ENCODE measurements around the gene NSUN3. TPM values are rescaled to one million over a fixed set of nuclear protein-coding genes. Genes with fewer than 3 reads are reported as not detected.

Gene NSUN3
- total and polyA plus RNA-seq, 10 of the 15 experiments (the other 5 are each of a cell fraction or from before 2014, with no cell fraction given): 9.1 to 20.3 (median 11.7) TPM

DNA sequence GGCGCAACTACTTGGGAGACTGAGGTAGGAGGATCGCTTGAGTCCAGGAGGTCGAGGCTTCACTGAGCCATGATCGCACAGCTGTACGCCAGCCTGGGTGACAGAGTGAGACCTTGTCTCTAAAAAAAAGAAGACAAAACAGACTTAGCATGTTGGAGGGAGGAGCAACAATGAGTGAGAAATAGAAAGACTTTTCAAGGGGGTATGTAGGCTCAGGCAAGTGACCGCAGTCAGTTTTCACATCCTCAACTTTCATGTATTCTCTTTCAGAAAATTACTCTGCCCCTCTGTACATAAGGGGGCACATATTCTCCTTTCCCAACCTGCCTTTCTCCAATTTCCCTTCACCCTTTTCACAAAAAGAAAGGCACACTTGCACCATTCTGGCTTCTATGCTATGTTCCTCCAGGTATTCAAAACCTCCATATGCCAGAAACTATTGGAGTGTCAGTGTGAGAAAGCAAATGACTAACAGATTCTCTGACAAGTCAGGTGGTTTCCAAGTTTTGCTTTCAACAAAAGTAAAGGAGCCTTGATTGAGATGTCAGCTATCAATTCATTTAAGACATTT is 7.6 kb downstream of the NSUN3 start (continued):
- no peak for TF ChIP-seq STAT3 (IDR thresholded peaks at IDR 0.05; ENCODE audit: low read depth, low read length)
- no peak for TF ChIP-seq SP1 (IDR thresholded peaks at IDR 0.05; ENCODE audit: low read depth, low read length)
- TF ChIP-seq POU2F2 (IDR thresholded peaks at IDR 0.05; ENCODE audit: borderline replicate concordance, low read depth, low read length): no peak
- TF ChIP-seq, protein P1, sequence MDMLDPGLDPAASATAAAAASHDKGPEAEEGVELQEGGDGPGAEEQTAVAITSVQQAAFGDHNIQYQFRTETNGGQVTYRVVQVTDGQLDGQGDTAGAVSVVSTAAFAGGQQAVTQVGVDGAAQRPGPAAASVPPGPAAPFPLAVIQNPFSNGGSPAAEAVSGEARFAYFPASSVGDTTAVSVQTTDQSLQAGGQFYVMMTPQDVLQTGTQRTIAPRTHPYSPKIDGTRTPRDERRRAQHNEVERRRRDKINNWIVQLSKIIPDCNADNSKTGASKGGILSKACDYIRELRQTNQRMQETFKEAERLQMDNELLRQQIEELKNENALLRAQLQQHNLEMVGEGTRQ (IDR thresholded peaks at IDR 0.05; ENCODE audit: borderline replicate concordance, low read depth, low read length): no peak
- TF ChIP-seq DPF2 (IDR thresholded peaks at IDR 0.05): peak; percentile 95
- no peak for TF ChIP-seq HDGF (IDR thresholded peaks at IDR 0.05)
- no peak for TF ChIP-seq ZNF622 (IDR thresholded peaks at IDR 0.05)
- TF ChIP-seq RAD51 (IDR thresholded peaks at IDR 0.05): peak; percentile 76
- no peak for TF ChIP-seq SUPT20H (IDR thresholded peaks at IDR 0.05; ENCODE audit: borderline replicate concordance, control insufficient read depth, low read depth, low read length)
- no peak for TF ChIP-seq YBX1 (IDR thresholded peaks at IDR 0.05)
- TF ChIP-seq MXI1 (IDR thresholded peaks at IDR 0.05; ENCODE audit: low read depth, low read length): no peak
- no peak for TF ChIP-seq KLF5 (IDR thresholded peaks at IDR 0.05; ENCODE audit: partially characterized antibody)
- no peak for TF ChIP-seq SIN3A (IDR thresholded peaks at IDR 0.05; ENCODE audit: low read depth, low read length)
- no peak for TF ChIP-seq NFYB (IDR thresholded peaks at IDR 0.05; ENCODE audit: insufficient read depth, low read depth, low read length)
- no peak for TF ChIP-seq CBX3 (IDR thresholded peaks at IDR 0.05; ENCODE audit: borderline replicate concordance, low read depth)
- TF ChIP-seq CBFB (IDR thresholded peaks at IDR 0.05; ENCODE audit: low read depth): peak; percentile 65; the same call in 1 of the 2 replicates
- TF ChIP-seq BRCA1 (IDR thresholded peaks at IDR 0.05; ENCODE audit: low read depth, low read length): no peak
- TF ChIP-seq MYB (IDR thresholded peaks at IDR 0.05; ENCODE audit: borderline replicate concordance, low read depth, low read length): no peak
- TF ChIP-seq MEF2A (IDR thresholded peaks at IDR 0.05; ENCODE audit: insufficient read depth, low read depth, low read length): no peak
- peak in 1 of 2 experiments; percentile 71; a peak in 1 of 4 replicates for TF ChIP-seq EP300 (IDR thresholded peaks at IDR 0.05; ENCODE audit: borderline replicate concordance in 1 of 2, control insufficient read depth in 1 of 2, low read depth in 2 of 2, low read length in 2 of 2)
- no peak for TF ChIP-seq LARP7 (IDR thresholded peaks at IDR 0.05)
- no peak for TF ChIP-seq EZH2 (IDR thresholded peaks at IDR 0.05; ENCODE audit: borderline replicate concordance, control insufficient read depth, low read depth, low read length)
- peak; percentile 43; the same call in 1 of the 2 replicates for TF ChIP-seq PAX5 (IDR thresholded peaks at IDR 0.05; ENCODE audit: borderline replicate concordance, low read depth, low read length)
- TF ChIP-seq IKZF1 (conservative IDR thresholded peaks at IDR 0.05): peak; percentile 84
- TF ChIP-seq SPI1 (IDR thresholded peaks at IDR 0.05; ENCODE audit: borderline replicate concordance, insufficient read depth, low read depth, low read length): peak; percentile 80
- no peak for TF ChIP-seq RFX5 (IDR thresholded peaks at IDR 0.05; ENCODE audit: low read depth, low read length)
- no peak for TF ChIP-seq SUZ12 (IDR thresholded peaks at IDR 0.05; ENCODE audit: unreplicated experiment)
- peak; percentile 68 for TF ChIP-seq POLR2AphosphoS5 (IDR thresholded peaks at IDR 0.05; ENCODE audit: low read length)
- TF ChIP-seq, protein P2, sequence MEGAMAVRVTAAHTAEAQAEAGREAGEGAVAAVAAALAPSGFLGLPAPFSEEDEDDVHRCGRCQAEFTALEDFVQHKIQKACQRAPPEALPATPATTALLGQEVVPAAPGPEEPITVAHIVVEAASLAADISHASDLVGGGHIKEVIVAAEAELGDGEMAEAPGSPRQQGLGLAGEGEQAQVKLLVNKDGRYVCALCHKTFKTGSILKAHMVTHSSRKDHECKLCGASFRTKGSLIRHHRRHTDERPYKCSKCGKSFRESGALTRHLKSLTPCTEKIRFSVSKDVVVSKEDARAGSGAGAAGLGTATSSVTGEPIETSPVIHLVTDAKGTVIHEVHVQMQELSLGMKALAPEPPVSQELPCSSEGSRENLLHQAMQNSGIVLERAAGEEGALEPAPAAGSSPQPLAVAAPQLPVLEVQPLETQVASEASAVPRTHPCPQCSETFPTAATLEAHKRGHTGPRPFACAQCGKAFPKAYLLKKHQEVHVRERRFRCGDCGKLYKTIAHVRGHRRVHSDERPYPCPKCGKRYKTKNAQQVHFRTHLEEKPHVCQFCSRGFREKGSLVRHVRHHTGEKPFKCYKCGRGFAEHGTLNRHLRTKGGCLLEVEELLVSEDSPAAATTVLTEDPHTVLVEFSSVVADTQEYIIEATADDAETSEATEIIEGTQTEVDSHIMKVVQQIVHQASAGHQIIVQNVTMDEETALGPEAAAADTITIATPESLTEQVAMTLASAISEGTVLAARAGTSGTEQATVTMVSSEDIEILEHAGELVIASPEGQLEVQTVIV (IDR thresholded peaks at IDR 0.05; ENCODE audit: borderline replicate concordance, partially characterized antibody): no peak
- peak; percentile 73 to 87 for TF ChIP-seq IKZF2 (IDR thresholded peaks at IDR 0.05)
- no peak for TF ChIP-seq TCF7 (IDR thresholded peaks at IDR 0.05; ENCODE audit: borderline replicate concordance)
- no peak for TF ChIP-seq SMAD5 (IDR thresholded peaks at IDR 0.05; ENCODE audit: low read depth)
